Measurements from ENCODE around the gene STEAP4.
"Not testable (repeated sequence)": the region's sequence is repeated elsewhere in the genome, so short reads cannot be mapped to it uniquely, and the experiment has no call there.

The STEAP4 gene

GRCh38 chr7:88289564-88290025 lies 17.1 kb downstream of the STEAP4 start:
- Histone ChIP-seq H3K9ac (ENCODE audit: low read depth, low read length) (no peak overlapping the region), H3K4me1 (ENCODE audit: control insufficient read depth, insufficient read depth, low read length) (no peaks in the 10 kb centered on the region), H3K4me3 (ENCODE audit: low read depth, low read length) (no peak overlapping the region), H3K27me3 (ENCODE audit: control insufficient read depth, insufficient read depth, low read length) (no peaks in the 10 kb centered on the region), H3K36me3 (ENCODE audit: control insufficient read depth, insufficient read depth, low read length) (no peaks in the 10 kb centered on the region), H3K9me3 (ENCODE audit: control insufficient read depth, insufficient read depth, low read length) (no peaks in the 10 kb centered on the region)

DNA sequence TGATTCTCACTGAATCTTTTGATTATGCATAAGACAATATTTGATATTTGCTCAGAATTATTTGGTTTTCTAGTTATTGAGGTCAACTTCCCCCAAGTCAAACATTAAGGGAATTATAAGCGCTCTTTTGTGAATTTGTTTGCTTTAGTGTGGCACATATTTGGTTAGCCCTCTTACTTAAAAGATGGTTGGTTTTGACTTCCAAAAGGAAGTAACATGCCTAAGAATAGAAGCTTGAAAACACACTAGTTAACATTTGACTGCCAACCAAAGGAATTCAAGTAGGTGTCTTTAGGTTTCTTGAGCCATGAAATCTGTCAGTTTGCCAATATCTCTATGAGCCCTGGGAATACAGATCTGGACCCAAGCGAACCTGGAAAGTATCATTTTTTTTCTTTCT lies 24.9 kb downstream of the STEAP4 start:
- Histone ChIP-seq H3K9ac (ENCODE audit: low read depth, low read length) (no peak overlapping the region), H3K36me3 (ENCODE audit: control insufficient read depth, insufficient read depth, low read length) (no peaks in the 10 kb centered on the region), H3K4me3 (ENCODE audit: low read depth, low read length) (no peak overlapping the region), H3K4me1 (ENCODE audit: control insufficient read depth, insufficient read depth, low read length) (no peaks in the 10 kb centered on the region), H3K9me3 (ENCODE audit: control insufficient read depth, insufficient read depth, low read length) (no peaks in the 10 kb centered on the region), H3K27me3 (ENCODE audit: control insufficient read depth, insufficient read depth, low read length) (no peaks in the 10 kb centered on the region)

DNA sequence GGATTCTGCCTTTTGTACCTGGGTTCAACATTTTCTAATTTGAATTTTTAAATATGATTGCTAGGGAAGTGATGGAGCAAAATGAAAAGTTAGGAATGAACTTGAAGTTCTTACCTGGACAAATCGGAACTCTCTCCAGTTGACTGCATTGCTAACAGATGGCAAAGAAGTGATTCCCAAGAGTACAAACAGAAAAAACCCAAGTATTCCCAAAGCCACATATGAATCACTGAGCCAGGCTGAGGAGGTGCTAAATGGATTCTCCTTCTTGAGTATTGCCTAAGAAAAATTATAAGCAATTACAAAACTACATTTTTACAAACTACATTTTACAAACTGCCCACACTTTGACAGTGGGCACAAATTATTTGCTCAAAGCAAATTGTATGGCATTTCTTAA lies 25.9 kb downstream of the STEAP4 start:
- no peaks in the 10 kb centered on the region for H3K36me3 ChIP-seq (ENCODE audit: control insufficient read depth, insufficient read depth, low read length)
- no peak overlapping the region for H3K4me3 ChIP-seq (ENCODE audit: low read depth, low read length)
- no peaks in the 10 kb centered on the region for H3K9me3 ChIP-seq (ENCODE audit: control insufficient read depth, insufficient read depth, low read length)
- H3K9ac ChIP-seq (ENCODE audit: low read depth, low read length): no peak overlapping the region
- no peaks in the 10 kb centered on the region for H3K27me3 ChIP-seq (ENCODE audit: control insufficient read depth, insufficient read depth, low read length)
- H3K4me1 ChIP-seq (ENCODE audit: control insufficient read depth, insufficient read depth, low read length): peaks cover 8% of the 10 kb centered on the region

- H3K27me3 ChIP-seq (ENCODE audit: control insufficient read depth, insufficient read depth, low read length): no peaks in the 10 kb centered on the region
These were observed 27.4 kb downstream of the STEAP4 start for GRCh38 chr7:88279323-88279722.

DNA sequence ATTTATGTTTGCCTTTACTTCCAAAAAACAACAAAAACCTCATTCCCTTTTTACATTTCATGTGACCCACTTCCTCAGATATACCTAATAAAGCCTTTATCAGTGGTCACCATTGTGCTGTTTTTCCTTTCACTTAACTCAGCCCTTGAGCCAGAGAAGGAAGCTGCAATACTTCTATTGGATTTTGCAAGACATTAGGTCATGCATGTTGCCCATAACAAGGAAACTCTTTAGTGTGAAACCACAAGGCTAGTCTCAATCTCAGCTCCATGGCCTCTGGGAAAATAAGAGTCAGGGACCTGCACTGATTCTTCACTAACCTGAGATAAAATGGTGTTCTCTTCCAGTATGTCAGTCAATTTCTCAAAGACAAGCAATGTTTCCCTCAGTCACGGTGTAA lies 27.8 kb downstream of the STEAP4 start:
- Histone ChIP-seq H3K4me1 (ENCODE audit: control insufficient read depth, insufficient read depth, low read length) (peaks cover 8% of the 10 kb centered on the region), H3K36me3 (ENCODE audit: control insufficient read depth, insufficient read depth, low read length) (no peaks in the 10 kb centered on the region), H3K9ac (ENCODE audit: low read depth, low read length) (no peak overlapping the region), H3K4me3 (ENCODE audit: low read depth, low read length) (no peak overlapping the region), H3K27me3 (ENCODE audit: control insufficient read depth, insufficient read depth, low read length) (no peaks in the 10 kb centered on the region), H3K9me3 (ENCODE audit: control insufficient read depth, insufficient read depth, low read length) (no peaks in the 10 kb centered on the region)

More at GRCh38 chr7:88279323-88279722, 27.4 kb downstream of the STEAP4 start:
- Histone ChIP-seq H3K9me3 (ENCODE audit: control insufficient read depth, insufficient read depth, low read length) (no peaks in the 10 kb centered on the region), H3K36me3 (ENCODE audit: control insufficient read depth, insufficient read depth, low read length) (no peaks in the 10 kb centered on the region), H3K4me3 (ENCODE audit: low read depth, low read length) (no peak overlapping the region), H3K9ac (ENCODE audit: low read depth, low read length) (no peak overlapping the region), H3K4me1 (ENCODE audit: control insufficient read depth, insufficient read depth, low read length) (peaks cover 8% of the 10 kb centered on the region)

DNA sequence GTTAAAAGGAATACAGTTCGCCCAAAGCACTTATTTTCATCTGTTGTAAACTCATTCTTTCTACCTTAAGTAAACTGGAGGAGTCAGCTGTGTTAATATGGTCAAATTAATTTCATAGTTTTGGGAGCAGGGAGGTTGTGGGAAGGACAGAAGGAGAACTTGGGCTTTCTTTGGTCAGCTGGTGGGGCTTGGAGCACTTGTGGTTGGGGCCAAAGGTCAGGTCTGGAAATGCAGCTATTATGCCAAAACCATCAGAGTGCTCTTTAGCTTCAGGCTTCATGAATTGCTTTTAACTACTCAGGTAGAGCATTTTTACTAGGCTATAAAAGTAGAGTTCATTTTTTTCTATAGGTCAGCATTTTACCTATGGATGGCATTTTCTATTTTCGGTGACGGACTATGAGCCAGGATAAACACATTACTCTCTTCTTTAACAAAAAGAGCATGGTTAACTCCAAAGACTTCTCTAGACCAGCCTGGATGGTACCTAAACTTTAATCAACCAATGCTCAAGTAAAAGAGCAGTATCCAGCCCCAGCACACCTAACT lies 30.0 kb downstream of the STEAP4 start:
- Histone ChIP-seq H3K27me3 (ENCODE audit: control insufficient read depth, insufficient read depth, low read length) (no peaks in the 10 kb centered on the region), H3K9me3 (ENCODE audit: control insufficient read depth, insufficient read depth, low read length) (no peaks in the 10 kb centered on the region), H3K4me1 (ENCODE audit: control insufficient read depth, insufficient read depth, low read length) (peaks cover 8% of the 10 kb centered on the region), H3K36me3 (ENCODE audit: control insufficient read depth, insufficient read depth, low read length) (no peaks in the 10 kb centered on the region), H3K4me3 (ENCODE audit: low read depth, low read length) (no peak overlapping the region), H3K9ac (ENCODE audit: low read depth, low read length) (no peak overlapping the region)

- H3K9ac ChIP-seq (ENCODE audit: low read depth, low read length); H3K4me1 ChIP-seq (ENCODE audit: control insufficient read depth, insufficient read depth, low read length); H3K9me3 ChIP-seq (ENCODE audit: control insufficient read depth, insufficient read depth, low read length); H3K36me3 ChIP-seq (ENCODE audit: control insufficient read depth, insufficient read depth, low read length); H3K4me3 ChIP-seq (ENCODE audit: low read depth, low read length); H3K27me3 ChIP-seq (ENCODE audit: control insufficient read depth, insufficient read depth, low read length): not testable (repeated sequence)
These were observed 31.8 kb downstream of the STEAP4 start for GRCh38 chr7:88274856-88275255.

DNA sequence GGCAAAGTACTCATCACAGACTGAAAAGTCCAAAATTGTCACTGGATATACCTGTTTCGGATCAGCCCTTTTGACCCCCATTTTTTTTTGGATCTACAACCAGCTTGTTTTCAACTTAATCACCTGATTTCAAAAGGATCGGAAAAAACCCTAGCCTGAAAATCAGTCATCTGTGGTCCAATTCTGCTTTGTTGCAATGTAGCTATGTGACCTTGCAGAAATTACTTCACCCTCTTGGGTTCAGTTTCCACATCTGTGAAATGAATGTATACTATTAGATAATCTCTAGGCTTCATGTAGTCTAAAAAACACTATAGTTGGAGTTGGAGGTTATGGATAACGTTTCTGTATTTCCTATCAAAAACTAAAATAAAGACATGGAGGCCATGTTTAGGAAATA lies 37.1 kb downstream of the STEAP4 start:
- Histone ChIP-seq H3K9ac (ENCODE audit: low read depth, low read length) (no peak overlapping the region), H3K36me3 (ENCODE audit: control insufficient read depth, insufficient read depth, low read length) (no peaks in the 10 kb centered on the region), H3K9me3 (ENCODE audit: control insufficient read depth, insufficient read depth, low read length) (no peaks in the 10 kb centered on the region), H3K27me3 (ENCODE audit: control insufficient read depth, insufficient read depth, low read length) (no peaks in the 10 kb centered on the region), H3K4me3 (ENCODE audit: low read depth, low read length) (no peak overlapping the region), H3K4me1 (ENCODE audit: control insufficient read depth, insufficient read depth, low read length) (no peaks in the 10 kb centered on the region)

DNA sequence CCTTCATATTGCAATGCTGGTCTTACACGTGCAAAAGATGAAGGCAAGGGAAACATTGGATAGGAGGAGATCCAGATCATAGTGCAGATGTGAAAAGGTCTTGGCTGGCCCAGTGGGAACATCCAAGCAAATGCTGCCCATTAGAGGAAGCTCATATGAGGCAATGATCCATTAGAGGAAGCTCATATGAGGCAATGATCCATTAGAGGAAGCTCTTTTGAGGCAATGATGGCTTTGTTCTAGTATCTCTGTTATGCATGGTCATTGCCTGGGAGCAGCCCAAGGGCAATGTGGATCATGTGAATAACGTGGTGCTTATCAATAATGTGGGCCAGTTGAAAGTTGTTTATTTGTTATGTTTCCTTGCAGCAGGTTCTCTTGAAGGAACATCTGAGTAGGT lies 37.8 kb downstream of the STEAP4 start:
- H3K4me3 ChIP-seq (ENCODE audit: low read depth, low read length): no peak overlapping the region
- no peaks in the 10 kb centered on the region for H3K27me3 ChIP-seq (ENCODE audit: control insufficient read depth, insufficient read depth, low read length)
- H3K9ac ChIP-seq (ENCODE audit: low read depth, low read length): no peak overlapping the region
- H3K9me3 ChIP-seq (ENCODE audit: control insufficient read depth, insufficient read depth, low read length): no peaks in the 10 kb centered on the region
- no peaks in the 10 kb centered on the region for H3K4me1 ChIP-seq (ENCODE audit: control insufficient read depth, insufficient read depth, low read length)
- no peaks in the 10 kb centered on the region for H3K36me3 ChIP-seq (ENCODE audit: control insufficient read depth, insufficient read depth, low read length)

GRCh38 chr7:88268051-88268450 lies 38.6 kb downstream of the STEAP4 start:
- Histone ChIP-seq H3K9me3 (ENCODE audit: control insufficient read depth, insufficient read depth, low read length) (no peaks in the 10 kb centered on the region), H3K36me3 (ENCODE audit: control insufficient read depth, insufficient read depth, low read length) (no peaks in the 10 kb centered on the region), H3K4me1 (ENCODE audit: control insufficient read depth, insufficient read depth, low read length) (no peaks in the 10 kb centered on the region), H3K4me3 (ENCODE audit: low read depth, low read length) (no peak overlapping the region), H3K27me3 (ENCODE audit: control insufficient read depth, insufficient read depth, low read length) (no peaks in the 10 kb centered on the region), H3K9ac (ENCODE audit: low read depth, low read length) (no peak overlapping the region)

DNA sequence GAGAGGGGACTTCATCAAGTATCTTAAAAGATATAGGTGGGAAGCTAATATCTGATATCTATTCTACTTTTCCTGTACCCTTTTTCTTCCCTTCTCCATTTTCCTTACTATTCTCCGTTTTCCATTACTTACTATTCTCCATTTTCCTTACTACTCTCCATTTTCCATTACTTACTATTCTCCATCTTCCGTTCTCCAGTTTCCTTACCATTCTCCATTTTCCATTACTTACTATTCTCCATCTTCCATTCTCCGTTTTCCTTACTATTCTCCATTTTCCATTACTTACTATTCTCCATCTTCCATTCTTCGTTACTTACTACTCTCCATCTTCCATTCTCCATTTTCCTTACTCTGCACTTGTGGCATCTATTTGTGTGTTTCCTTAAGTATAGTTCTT lies 39.3 kb downstream of the STEAP4 start:
- no peak overlapping the region for H3K4me3 ChIP-seq (ENCODE audit: low read depth, low read length)
- no peaks in the 10 kb centered on the region for H3K27me3 ChIP-seq (ENCODE audit: control insufficient read depth, insufficient read depth, low read length)
- H3K9ac ChIP-seq (ENCODE audit: low read depth, low read length): no peak overlapping the region
- H3K36me3 ChIP-seq (ENCODE audit: control insufficient read depth, insufficient read depth, low read length): no peaks in the 10 kb centered on the region
- H3K9me3 ChIP-seq (ENCODE audit: control insufficient read depth, insufficient read depth, low read length): no peaks in the 10 kb centered on the region
- H3K4me1 ChIP-seq (ENCODE audit: control insufficient read depth, insufficient read depth, low read length): no peaks in the 10 kb centered on the region

DNA sequence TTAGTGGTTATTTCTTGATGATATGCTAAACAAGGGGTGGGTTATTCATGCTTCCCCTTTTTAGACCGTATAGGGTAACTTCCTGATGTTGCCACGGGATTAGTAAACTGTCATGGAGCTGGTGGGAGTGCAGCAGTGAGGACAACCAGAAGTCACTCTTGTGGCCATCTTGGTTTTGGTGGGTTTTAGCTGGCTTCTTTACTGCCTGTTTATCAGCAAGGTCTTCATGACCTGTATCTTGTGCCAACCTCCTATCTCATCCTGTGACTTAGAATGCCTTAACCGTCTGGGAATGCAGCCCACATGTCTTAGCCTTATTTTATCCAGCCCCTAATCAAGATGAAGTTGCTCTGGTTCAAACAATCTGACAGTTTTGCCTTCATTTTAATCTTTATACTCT lies 41.7 kb downstream of the STEAP4 start:
- not testable (repeated sequence) for H3K27me3 ChIP-seq (ENCODE audit: control insufficient read depth, insufficient read depth, low read length); H3K36me3 ChIP-seq (ENCODE audit: control insufficient read depth, insufficient read depth, low read length); H3K4me1 ChIP-seq (ENCODE audit: control insufficient read depth, insufficient read depth, low read length); H3K9me3 ChIP-seq (ENCODE audit: control insufficient read depth, insufficient read depth, low read length); H3K9ac ChIP-seq (ENCODE audit: low read depth, low read length); H3K4me3 ChIP-seq (ENCODE audit: low read depth, low read length)
